ENCODE measurements around the gene LHX2. TPM values are rescaled to one million over a fixed set of nuclear protein-coding genes. Genes with fewer than 3 reads are reported as not detected.

LHX2 gene, protein sequence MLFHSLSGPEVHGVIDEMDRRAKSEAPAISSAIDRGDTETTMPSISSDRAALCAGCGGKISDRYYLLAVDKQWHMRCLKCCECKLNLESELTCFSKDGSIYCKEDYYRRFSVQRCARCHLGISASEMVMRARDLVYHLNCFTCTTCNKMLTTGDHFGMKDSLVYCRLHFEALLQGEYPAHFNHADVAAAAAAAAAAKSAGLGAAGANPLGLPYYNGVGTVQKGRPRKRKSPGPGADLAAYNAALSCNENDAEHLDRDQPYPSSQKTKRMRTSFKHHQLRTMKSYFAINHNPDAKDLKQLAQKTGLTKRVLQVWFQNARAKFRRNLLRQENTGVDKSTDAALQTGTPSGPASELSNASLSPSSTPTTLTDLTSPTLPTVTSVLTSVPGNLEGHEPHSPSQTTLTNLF
- total RNA-seq = 47.3 TPM

DNA sequence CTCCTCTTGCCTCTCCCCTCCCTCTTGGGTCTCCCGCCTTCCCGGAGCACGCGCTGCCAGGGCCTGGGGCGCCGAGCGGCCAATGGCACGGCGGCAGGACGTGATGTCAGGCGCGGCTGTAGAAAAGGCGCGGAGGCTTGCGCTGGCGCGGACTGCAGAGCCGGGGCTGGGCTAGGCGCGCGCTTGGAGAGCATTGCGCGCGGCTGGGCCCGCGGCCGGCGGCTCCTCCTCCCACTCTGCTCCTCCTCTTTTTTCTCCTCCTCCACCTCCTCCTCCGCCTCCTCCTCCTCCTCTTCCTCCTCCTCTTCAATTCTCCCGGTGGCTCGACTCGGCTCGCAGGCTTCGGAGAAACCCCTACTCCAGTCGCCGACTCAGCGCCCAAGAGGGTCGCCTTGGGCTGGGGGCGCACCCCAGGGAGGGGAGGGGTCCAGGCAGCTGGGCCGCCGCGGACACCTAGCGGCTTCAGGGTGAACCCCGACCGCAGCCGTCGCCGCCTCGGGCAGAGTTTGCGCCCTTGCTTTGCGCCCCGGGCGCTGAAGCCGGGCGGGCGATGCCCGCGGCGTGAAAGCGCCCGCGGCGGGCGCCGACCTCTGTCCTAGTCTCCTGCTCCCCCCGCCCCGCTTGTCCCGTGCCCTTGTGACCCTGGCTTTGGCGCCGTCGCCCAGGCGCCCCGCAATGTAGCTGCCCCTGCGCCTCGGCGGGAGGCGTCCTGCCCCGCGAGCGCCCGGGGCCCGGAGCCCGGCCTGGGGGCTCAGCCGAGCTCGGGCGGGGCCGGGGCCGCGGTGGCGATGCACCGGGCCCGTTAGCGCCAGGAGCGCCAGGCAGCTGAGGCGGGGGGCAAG lies at the start of gene LHX2:
Gene LHX2 (plus strand): TSS at position 309 of the 842 bp plus-strand sequence. CDS start 581 bp downstream, outside the sequence.

Other genes with a start within 250 kb of the LHX2 start
- gene DENND1A, start 81.6 kb upstream of the LHX2 start, total RNA-seq = 42.5 TPM
- gene NEK6, start 246.2 kb downstream of the LHX2 start, total RNA-seq = 47.9 TPM